Smooth muscle cell (in vitro differentiated cells): Measurements from ENCODE around the gene ARHGDIB. TPM values are rescaled to one million over a fixed set of nuclear protein-coding genes. Genes with fewer than 3 reads are reported as not detected.

ENCODE experiments used
- DNase-seq: peaks from one replicate; lab custom pipeline; 2025; ENCODE audit not compliant: unreplicated experiment; lab: John Stamatoyannopoulos, UW
- H2AFZ ChIP-seq: fragments of 200-600 bp; sonication (generic); 2 replicates; pipeline ENCODE4 v1.6.0; 2016; ENCODE audit warnings: antibody characterized with exemption, low read depth, mild to moderate bottlenecking
- H3F3A ChIP-seq: fragments of 200-600 bp; sonication (generic); 2 replicates; pipeline ENCODE4 v1.6.0; 2017; ENCODE audit warnings: antibody characterized with exemption, low read depth
- H3K27ac ChIP-seq: fragments of 200-600 bp; sonication (generic); 2 replicates; pipeline ENCODE4 v1.5.1; 2016; ENCODE audit warnings: low read depth, mild to moderate bottlenecking
- H3K27me3 ChIP-seq: fragments of 200-600 bp; sonication (generic); 2 replicates; pipeline ENCODE4 v1.6.1; 2016; ENCODE audit warnings: low read depth, mild to moderate bottlenecking
- H3K36me3 ChIP-seq: fragments of 200-600 bp; sonication (generic); 2 replicates; pipeline ENCODE4 v1.5.1; 2016; ENCODE audit warnings: low read depth
- H3K4me1 ChIP-seq: fragments of 200-600 bp; sonication (generic); 2 replicates; pipeline ENCODE4 v1.5.1; 2016; ENCODE audit warnings: low read depth
- H3K4me2 ChIP-seq: fragments of 200-600 bp; sonication (generic); 2 replicates; pipeline ENCODE4 v1.6.0; 2016; ENCODE audit warnings: mild to moderate bottlenecking
- H3K4me3 ChIP-seq: fragments of 200-600 bp; sonication (generic); 2 replicates; pipeline ENCODE4 v1.5.1; 2016; ENCODE audit warnings: mild to moderate bottlenecking
- H3K79me2 ChIP-seq: fragments of 200-600 bp; sonication (generic); 2 replicates; pipeline ENCODE4 v1.6.0; 2016; ENCODE audit warnings: low read depth, mild to moderate bottlenecking
- H3K9ac ChIP-seq: fragments of 200-600 bp; sonication (generic); 2 replicates; pipeline ENCODE4 v1.6.0; 2016; ENCODE audit warnings: low read depth
- H3K9me3 ChIP-seq: fragments of 200-600 bp; sonication (generic); replicated peaks from 2 replicates; pipeline ENCODE4 v1.5.1; 2016; ENCODE audit warnings: low read depth
- H4K20me1 ChIP-seq: fragments of 200-600 bp; sonication (generic); 2 replicates; pipeline ENCODE4 v1.6.0; 2016; ENCODE audit warnings: low read depth
- CTCF ChIP-seq: fragments of 200-600 bp; sonication (generic); IDR thresholded peaks from 2 replicates; pipeline ENCODE4 v1.5.1; 2017; ENCODE audit warnings: borderline replicate concordance, mild to moderate bottlenecking, antibody characterized with exemption; ENCODE audit not compliant: insufficient read depth, poor library complexity, severe bottlenecking
- WGBS: methylation state at CpG from one replicate; pipeline ENCODE4 v1.1.7; 2016; ENCODE audit warnings: low lambda C conversion rate; 5-methylcytosine and 5-hydroxymethylcytosine counted together
- polyA plus RNA-seq: library from polyadenylated mRNA; unstranded; fragments of >200 nt; fragmentation: Nextera tagmentation; extraction: Ambion mirVana; gene quantifications from 2 replicates; pipeline ENCODE4 v1.2.1, GENCODE V29; 2016
- total RNA-seq: library from RNA; depleted of rRNA; stranded (reverse); fragments of >200 nt; gene quantifications from 2 replicates; pipeline ENCODE4 v1.2.3, GENCODE V29; 2014

Gene ARHGDIB
- total and polyA plus RNA-seq, 2 experiments from 2014 or later = 35.8 to 36.4 TPM

GRCh38 chr12:14953752-14954151 lies 7.6 kb downstream of the ARHGDIB start:
- Histone ChIP-seq H3K79me2 (no peaks in the 10 kb centered on the region), H3K4me3 (no peak overlapping the region), H3K4me2 (no peak overlapping the region), H3K27me3 (no peaks in the 10 kb centered on the region), H3K9ac (no peak overlapping the region), H3F3A (peaks cover 18% of the 10 kb centered on the region), H4K20me1 (no peaks in the 10 kb centered on the region), H3K36me3 (no peaks in the 10 kb centered on the region), H3K27ac (peak overlapping the region; percentile 98), H3K9me3 (no peaks in the 10 kb centered on the region), H3K4me1 (peaks cover 19% of the 10 kb centered on the region), H2AFZ (no peak overlapping the region)
- no peak for DNase-seq
- WGBS = 100% methylated on average over 1 of the region's 1 CpG
- TF ChIP-seq CTCF = no peak

- Histone ChIP-seq H3F3A (peaks cover 21% of the 10 kb centered on the region), H3K36me3 (no peaks in the 10 kb centered on the region), H3K79me2 (no peaks in the 10 kb centered on the region), H3K4me3 (no peak overlapping the region), H3K4me1 (peaks cover 27% of the 10 kb centered on the region), H3K27ac (peak overlapping the region; percentile 98), H3K27me3 (no peaks in the 10 kb centered on the region), H3K9me3 (no peaks in the 10 kb centered on the region), H4K20me1 (no peaks in the 10 kb centered on the region), H3K4me2 (peak overlapping the region; percentile 70), H3K9ac (peak overlapping the region; percentile 82), H2AFZ (no peak overlapping the region)
- no peak for DNase-seq
- WGBS = 45% methylated on average over 7 of the region's 7 CpGs
- no peak for TF ChIP-seq CTCF
Measured at GRCh38 chr12:14952299-14952921, 9.0 kb downstream of the ARHGDIB start.

- peak overlapping the region; percentile 98 for H3K27ac ChIP-seq
- peaks cover 21% of the 10 kb centered on the region for H3F3A ChIP-seq
- H3K9me3 ChIP-seq = no peaks in the 10 kb centered on the region
- H3K4me2 ChIP-seq = peak overlapping the region; percentile 70
- no peak for TF ChIP-seq CTCF
- H3K4me3 ChIP-seq = no peak overlapping the region
- H3K9ac ChIP-seq = peak overlapping the region; percentile 82
- no peaks in the 10 kb centered on the region for H3K27me3 ChIP-seq
- 19% methylated on average over 1 of the region's 1 CpG for WGBS
- H4K20me1 ChIP-seq = no peaks in the 10 kb centered on the region
- peaks cover 27% of the 10 kb centered on the region for H3K4me1 ChIP-seq
- DNase-seq = no peak
- no peaks in the 10 kb centered on the region for H3K36me3 ChIP-seq
- H2AFZ ChIP-seq = peak overlapping the region; percentile 53
- H3K79me2 ChIP-seq = no peaks in the 10 kb centered on the region
Measured at GRCh38 chr12:14951851-14952250, 9.6 kb downstream of the ARHGDIB start.
